ENCODE data around the gene ZFYVE21.

The ZFYVE21 gene

GRCh38 chr14:103735815-103736545, 20.4 kb downstream of the ZFYVE21 start:
- no peak for DNase-seq (ENCODE audit: extremely low read depth in 1 of 2, low read depth in 1 of 2)

GRCh38 chr14:103736546-103737431, 21.2 kb downstream of the ZFYVE21 start:
- no peak for DNase-seq (ENCODE audit: extremely low read depth in 1 of 2, low read depth in 1 of 2)

- DNase-seq (ENCODE audit: extremely low read depth in 1 of 2, low read depth in 1 of 2), result no peak
Observed at GRCh38 chr14:103737432-103738045, 21.9 kb downstream of the ZFYVE21 start.

- DNase-seq (ENCODE audit: extremely low read depth in 1 of 2, low read depth in 1 of 2), result no peak
Observed at GRCh38 chr14:103738166-103738565, 22.6 kb downstream of the ZFYVE21 start.

GRCh38 chr14:103738701-103739451, 23.3 kb downstream of the ZFYVE21 start:
- no peak for DNase-seq (ENCODE audit: extremely low read depth in 1 of 2, low read depth in 1 of 2)

- no peak for DNase-seq (ENCODE audit: extremely low read depth in 1 of 2, low read depth in 1 of 2)
Observed at GRCh38 chr14:103739466-103739792, 23.8 kb downstream of the ZFYVE21 start.

GRCh38 chr14:103739793-103740501, 24.3 kb downstream of the ZFYVE21 start:
- DNase-seq (ENCODE audit: extremely low read depth in 1 of 2, low read depth in 1 of 2), result no peak

- DNase-seq (ENCODE audit: extremely low read depth in 1 of 2, low read depth in 1 of 2), result no peak
Observed at GRCh38 chr14:103740991-103741689, 25.5 kb downstream of the ZFYVE21 start.

GRCh38 chr14:103741876-103742275, 26.3 kb downstream of the ZFYVE21 start:
- DNase-seq (ENCODE audit: extremely low read depth in 1 of 2, low read depth in 1 of 2), result no peak

- DNase-seq (ENCODE audit: extremely low read depth in 1 of 2, low read depth in 1 of 2), result no peak
Observed at GRCh38 chr14:103742499-103743255, 27.1 kb downstream of the ZFYVE21 start.

GRCh38 chr14:103743691-103744090, 28.1 kb downstream of the ZFYVE21 start:
- no peak for DNase-seq (ENCODE audit: extremely low read depth in 1 of 2, low read depth in 1 of 2)

- no peak for DNase-seq (ENCODE audit: extremely low read depth in 1 of 2, low read depth in 1 of 2)
Observed at GRCh38 chr14:103744621-103745395, 29.2 kb downstream of the ZFYVE21 start.

- DNase-seq (ENCODE audit: extremely low read depth in 1 of 2, low read depth in 1 of 2), result no peak
Observed at GRCh38 chr14:103745424-103745823, 29.8 kb downstream of the ZFYVE21 start.

- no peak for DNase-seq (ENCODE audit: extremely low read depth in 1 of 2, low read depth in 1 of 2)
Observed at GRCh38 chr14:103746701-103747100, 31.1 kb downstream of the ZFYVE21 start.

- DNase-seq (ENCODE audit: extremely low read depth in 1 of 2, low read depth in 1 of 2), result peak in 1 of 2 donors; percentile 3
Observed at GRCh38 chr14:103748534-103748857, 32.9 kb downstream of the ZFYVE21 start.

GRCh38 chr14:103749452-103749851, 33.8 kb downstream of the ZFYVE21 start:
- DNase-seq (ENCODE audit: extremely low read depth in 1 of 2, low read depth in 1 of 2), result no peak

- no peak for DNase-seq (ENCODE audit: extremely low read depth in 1 of 2, low read depth in 1 of 2)
Observed at GRCh38 chr14:103749860-103750259, 34.2 kb downstream of the ZFYVE21 start.

- no peak for DNase-seq (ENCODE audit: extremely low read depth in 1 of 2, low read depth in 1 of 2)
Observed at GRCh38 chr14:103753774-103754173, 38.2 kb downstream of the ZFYVE21 start.

Data from activated CD8-positive, alpha-beta memory T cell treated with anti-CD3 and anti-CD28 coated beads for 1 hour (primary cell).